ENCODE measurements around the gene DMRT3.

DNA sequence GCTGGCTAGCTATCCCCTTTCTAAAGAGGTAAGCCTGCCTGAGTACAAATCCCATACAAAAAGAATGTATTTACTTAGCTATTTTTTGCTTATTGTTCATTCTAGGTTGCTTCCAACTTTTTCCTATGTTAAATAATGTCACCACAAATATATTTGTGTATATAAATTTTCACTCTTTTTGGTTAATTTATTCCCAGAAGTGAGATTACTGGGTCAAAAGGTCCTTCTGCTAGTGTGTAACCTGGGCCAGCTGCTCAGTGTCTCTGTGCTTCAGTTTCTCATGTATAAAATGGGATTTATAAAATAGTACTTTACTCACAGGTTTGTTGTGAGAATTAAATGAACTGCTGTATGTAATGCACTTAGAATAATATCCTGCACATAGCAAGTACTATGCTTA lies 49.8 kb downstream of the DMRT3 start:
- TF ChIP-seq GATA2 (IDR thresholded peaks at IDR 0.05; ENCODE audit: low read depth, low read length) (no peak), GATA3 (IDR thresholded peaks at IDR 0.05; ENCODE audit: low read depth, low read length) (no peak)
